ENCODE results near the gene BCAS4. TPM values are rescaled to one million over a fixed set of nuclear protein-coding genes. Genes with fewer than 3 reads are reported as not detected.

Gene BCAS4
- total RNA-seq, 3 donors from 2014 or later (not counting 1 experiment from before 2014, with no cell fraction given), result 7.7 to 13.5 (median 10.5) TPM

DNA sequence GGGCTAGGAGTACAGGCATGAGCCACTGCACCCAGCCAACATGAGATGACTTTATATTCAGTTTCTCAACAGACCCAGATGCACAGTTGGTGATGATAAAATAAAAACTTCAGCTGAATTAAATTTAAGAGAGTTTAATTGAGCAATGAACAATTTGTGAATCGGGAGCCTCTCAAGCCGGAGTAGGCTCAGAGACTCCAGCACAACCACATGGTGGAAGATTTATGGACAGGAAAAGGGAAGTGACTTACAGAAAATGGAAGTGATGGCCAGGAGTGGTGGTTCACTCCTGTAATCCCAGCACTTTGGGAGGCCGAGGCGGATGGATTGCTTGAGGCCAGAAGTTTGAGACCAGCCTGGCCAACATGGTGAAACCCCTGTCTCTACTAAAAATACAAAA lies 10.4 kb upstream of the BCAS4 start:
- H3K27me3 ChIP-seq (ENCODE audit: control insufficient read depth, insufficient read depth, low read length), result no peaks in the 10 kb centered on the region
- no peak overlapping the region for H3K27ac ChIP-seq (ENCODE audit: low read length)
- Mint-ChIP-seq H3K9me3 (no peaks in the 10 kb centered on the region), H3K27ac (no peak overlapping the region), H3K4me3 (no peak overlapping the region), H3K36me3 (no peaks in the 10 kb centered on the region), H3K4me1 (no peaks in the 10 kb centered on the region), H3K27me3 (ENCODE audit: low read depth in 2 of 2) (peaks cover 5 to 8% of the 10 kb centered on the region in 2 donors)
- WGBS (ENCODE audit: insufficient coverage), result 59% methylated on average over 4 of the region's 4 CpGs
- H3K36me3 ChIP-seq (ENCODE audit: control insufficient read depth, insufficient read depth, low read length), result no peaks in the 10 kb centered on the region
- H3K4me3 ChIP-seq (ENCODE audit: low read length), result no peak overlapping the region
- ATAC-seq (no peak), DNase-seq (no peak)
- intact Hi-C loops (cut with micrococcal nuclease), result no loop called here
- no peaks in the 10 kb centered on the region for H3K9me3 ChIP-seq (ENCODE audit: control insufficient read depth, insufficient read depth, low read length)
- no peak for TF ChIP-seq CTCF (IDR thresholded peaks at IDR 0.05)
- H3K4me1 ChIP-seq (ENCODE audit: control insufficient read depth, insufficient read depth, low read length), result no peaks in the 10 kb centered on the region

GRCh38 chr20:50786703-50787102 lies 8.2 kb upstream of the BCAS4 start:
- H3K4me3 ChIP-seq (ENCODE audit: low read length), result no peak overlapping the region
- intact Hi-C loops (cut with micrococcal nuclease), result no loop called here
- no peak overlapping the region for H3K27ac ChIP-seq (ENCODE audit: low read length)
- H3K36me3 ChIP-seq (ENCODE audit: control insufficient read depth, insufficient read depth, low read length), result no peaks in the 10 kb centered on the region
- Mint-ChIP-seq H3K27ac (no peak overlapping the region), H3K9me3 (no peaks in the 10 kb centered on the region), H3K4me1 (peaks cover 0 to 4% of the 10 kb centered on the region in 2 donors), H3K36me3 (no peaks in the 10 kb centered on the region), H3K4me3 (no peak overlapping the region), H3K27me3 (ENCODE audit: low read depth in 2 of 2) (peaks cover 5 to 8% of the 10 kb centered on the region in 2 donors)
- no peaks in the 10 kb centered on the region for H3K27me3 ChIP-seq (ENCODE audit: control insufficient read depth, insufficient read depth, low read length)
- peaks cover 12% of the 10 kb centered on the region for H3K4me1 ChIP-seq (ENCODE audit: control insufficient read depth, insufficient read depth, low read length)
- TF ChIP-seq CTCF (IDR thresholded peaks at IDR 0.05), result no peak
- WGBS (ENCODE audit: insufficient coverage), result 93% methylated on average over 9 of the region's 9 CpGs
- DNase-seq, result no peak
- ATAC-seq, result no peak
- no peaks in the 10 kb centered on the region for H3K9me3 ChIP-seq (ENCODE audit: control insufficient read depth, insufficient read depth, low read length)

DNA sequence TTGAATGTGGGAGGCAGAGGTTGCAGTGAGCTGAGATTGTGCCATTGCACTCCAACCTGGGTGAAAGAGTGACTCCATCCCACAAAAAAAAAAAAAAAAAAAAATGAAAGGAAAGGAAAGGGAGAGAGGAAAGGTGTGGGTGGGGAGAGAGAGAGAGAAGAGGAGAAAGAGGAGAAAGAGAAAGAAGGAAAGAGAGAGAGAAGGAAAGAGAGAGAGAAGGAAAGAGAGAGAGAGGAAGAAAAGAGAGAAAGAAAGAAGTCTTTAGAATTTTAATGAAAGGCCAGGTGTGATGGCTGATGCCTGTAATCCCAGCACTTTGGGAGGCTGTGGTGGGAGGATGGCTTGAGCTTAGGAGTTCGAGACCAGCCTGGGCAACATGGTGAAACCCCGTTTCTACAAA lies 7.7 kb upstream of the BCAS4 start:
- Mint-ChIP-seq H3K36me3 (no peaks in the 10 kb centered on the region), H3K27ac (no peak overlapping the region), H3K4me3 (no peak overlapping the region), H3K27me3 (ENCODE audit: low read depth in 2 of 2) (peaks cover 5 to 8% of the 10 kb centered on the region in 2 donors), H3K9me3 (no peaks in the 10 kb centered on the region), H3K4me1 (peaks cover 0 to 4% of the 10 kb centered on the region in 2 donors)
- ATAC-seq, result no peak
- DNase-seq, result no peak
- 92% methylated on average over 2 of the region's 2 CpGs for WGBS (ENCODE audit: insufficient coverage)
- H3K36me3 ChIP-seq (ENCODE audit: control insufficient read depth, insufficient read depth, low read length), result no peaks in the 10 kb centered on the region
- H3K4me1 ChIP-seq (ENCODE audit: control insufficient read depth, insufficient read depth, low read length), result peaks cover 12% of the 10 kb centered on the region
- no peak for TF ChIP-seq CTCF (IDR thresholded peaks at IDR 0.05)
- no peaks in the 10 kb centered on the region for H3K9me3 ChIP-seq (ENCODE audit: control insufficient read depth, insufficient read depth, low read length)
- no peak overlapping the region for H3K27ac ChIP-seq (ENCODE audit: low read length)
- H3K4me3 ChIP-seq (ENCODE audit: low read length), result no peak overlapping the region
- no peaks in the 10 kb centered on the region for H3K27me3 ChIP-seq (ENCODE audit: control insufficient read depth, insufficient read depth, low read length)
- intact Hi-C loops (cut with micrococcal nuclease), result no loop called here

Measured in natural killer cell (primary cell).